ENCODE measurements around the gene TCP11.

The TCP11 gene

GRCh38 chr6:35076997-35077712, 64.0 kb downstream of the TCP11 start:
- in situ Hi-C loops (cut with MboI; ENCODE audit: low pct_unique_long_range_greater_than_20kb, low sequenced_read_pairs, unreplicated experiment): no loop called here
- no peak for DNase-seq (ENCODE audit: low spot score)
- no peak for TF ChIP-seq CTCF (IDR thresholded peaks at IDR 0.05; ENCODE audit: extremely low read depth, insufficient read depth, missing control alignments)

- DNase-seq (ENCODE audit: low spot score): no peak
- in situ Hi-C loops (cut with MboI; ENCODE audit: low pct_unique_long_range_greater_than_20kb, low sequenced_read_pairs, unreplicated experiment): no loop called here
- no peak for TF ChIP-seq CTCF (IDR thresholded peaks at IDR 0.05; ENCODE audit: extremely low read depth, insufficient read depth, missing control alignments)
Measured at GRCh38 chr6:35073766-35074471, 67.2 kb downstream of the TCP11 start.

GRCh38 chr6:35073211-35073610, 67.9 kb downstream of the TCP11 start:
- in situ Hi-C loops (cut with MboI; ENCODE audit: low pct_unique_long_range_greater_than_20kb, low sequenced_read_pairs, unreplicated experiment): no loop called here
- TF ChIP-seq CTCF (IDR thresholded peaks at IDR 0.05; ENCODE audit: extremely low read depth, insufficient read depth, missing control alignments): no peak
- DNase-seq (ENCODE audit: low spot score): no peak

- in situ Hi-C loops (cut with MboI; ENCODE audit: low pct_unique_long_range_greater_than_20kb, low sequenced_read_pairs, unreplicated experiment): no loop called here
- no peak for TF ChIP-seq CTCF (IDR thresholded peaks at IDR 0.05; ENCODE audit: extremely low read depth, insufficient read depth, missing control alignments)
- DNase-seq (ENCODE audit: low spot score): no peak
Measured at GRCh38 chr6:35072698-35073055, 68.5 kb downstream of the TCP11 start.

- DNase-seq (ENCODE audit: low spot score): no peak
- no peak for TF ChIP-seq CTCF (IDR thresholded peaks at IDR 0.05; ENCODE audit: extremely low read depth, insufficient read depth, missing control alignments)
- in situ Hi-C loops (cut with MboI; ENCODE audit: low pct_unique_long_range_greater_than_20kb, low sequenced_read_pairs, unreplicated experiment): no loop called here
Measured at GRCh38 chr6:35072051-35072697, 69.0 kb downstream of the TCP11 start.

GRCh38 chr6:35071347-35071994, 69.7 kb downstream of the TCP11 start:
- in situ Hi-C loops (cut with MboI; ENCODE audit: low pct_unique_long_range_greater_than_20kb, low sequenced_read_pairs, unreplicated experiment): no loop called here
- DNase-seq (ENCODE audit: low spot score): no peak
- no peak for TF ChIP-seq CTCF (IDR thresholded peaks at IDR 0.05; ENCODE audit: extremely low read depth, insufficient read depth, missing control alignments)
